Measurements from ENCODE around the gene DCLK3.

The DCLK3 gene

DNA sequence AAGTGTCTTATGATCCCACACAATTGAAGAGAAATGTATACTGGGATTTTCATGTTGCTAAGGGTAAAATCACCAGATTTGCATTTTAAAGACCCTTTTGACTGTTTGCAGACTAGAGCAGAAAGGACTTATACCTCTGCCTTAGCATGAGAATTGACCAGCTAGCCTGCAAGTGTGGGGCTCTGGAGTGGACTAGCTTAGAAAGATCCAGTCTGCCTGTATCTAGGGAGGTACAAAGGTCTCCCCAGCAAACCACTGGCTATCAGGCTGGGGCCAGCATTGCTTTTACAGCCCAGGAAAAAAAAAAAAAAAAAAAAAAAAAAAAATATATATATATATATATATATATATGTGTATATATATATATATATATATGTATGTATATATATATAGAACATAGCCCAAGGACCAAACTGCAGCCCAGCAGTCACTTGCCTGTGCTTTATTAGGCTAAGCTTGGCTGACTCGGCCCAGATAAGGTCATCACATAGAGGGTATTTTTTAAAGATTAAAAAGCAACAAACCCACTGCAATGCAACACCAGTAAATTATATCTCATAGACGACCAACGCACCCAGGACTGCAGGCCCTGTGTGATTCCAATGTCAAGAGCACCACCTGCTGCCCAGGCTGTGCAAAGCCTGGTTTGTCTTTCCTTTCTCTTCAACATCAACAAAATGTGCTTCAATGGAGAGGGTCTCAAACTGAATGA, 63.7 kb downstream of the DCLK3 start:
- Histone ChIP-seq H3K4me3 (ENCODE audit: low read depth, low read length) (no peak overlapping the region), H3K27me3 (replicated peaks) (no peaks in the 10 kb centered on the region), H3K27ac (no peak overlapping the region), H3K36me3 (replicated peaks) (no peaks in the 10 kb centered on the region)
- in situ Hi-C loops (cut with HindIII; ENCODE audit: low pct_ligation_motif_present, low sequenced_read_pairs), result no loop called here
- peak; percentile 84 for DNase-seq
- TF ChIP-seq CTCF (IDR thresholded peaks at IDR 0.05; ENCODE audit: low read depth, low read length, missing control alignments), result peak; percentile 94

DNA sequence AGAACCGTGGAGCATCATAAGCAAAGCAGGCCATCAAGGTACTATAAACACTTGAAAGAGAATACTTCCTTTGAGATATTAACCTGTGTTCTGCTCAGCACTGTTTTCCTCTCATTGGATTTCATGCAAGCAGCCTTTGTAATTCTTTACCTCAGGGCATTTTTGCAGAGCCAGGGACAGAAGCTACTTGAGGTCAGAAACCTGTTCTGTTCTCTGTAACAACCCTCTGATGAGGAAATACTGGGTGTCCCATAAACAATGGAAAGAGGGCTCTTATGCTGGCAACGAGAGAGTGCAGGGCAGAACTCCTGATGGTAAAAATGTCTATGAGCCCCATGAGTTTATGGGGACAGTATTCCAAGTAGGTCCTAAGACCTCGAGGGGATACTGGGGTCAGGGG, 66.0 kb downstream of the DCLK3 start:
- DNase-seq, result no peak
- no peaks in the 10 kb centered on the region for H3K27me3 ChIP-seq (replicated peaks)
- in situ Hi-C loops (cut with HindIII; ENCODE audit: low pct_ligation_motif_present, low sequenced_read_pairs), result no loop called here
- no peak overlapping the region for H3K4me3 ChIP-seq (ENCODE audit: low read depth, low read length)
- TF ChIP-seq CTCF (IDR thresholded peaks at IDR 0.05; ENCODE audit: low read depth, low read length, missing control alignments), result no peak
- H3K27ac ChIP-seq, result no peak overlapping the region
- H3K36me3 ChIP-seq (replicated peaks), result no peaks in the 10 kb centered on the region

- no peak for DNase-seq
Observed at GRCh38 chr3:36697229-36698001, 66.9 kb downstream of the DCLK3 start.

DNA sequence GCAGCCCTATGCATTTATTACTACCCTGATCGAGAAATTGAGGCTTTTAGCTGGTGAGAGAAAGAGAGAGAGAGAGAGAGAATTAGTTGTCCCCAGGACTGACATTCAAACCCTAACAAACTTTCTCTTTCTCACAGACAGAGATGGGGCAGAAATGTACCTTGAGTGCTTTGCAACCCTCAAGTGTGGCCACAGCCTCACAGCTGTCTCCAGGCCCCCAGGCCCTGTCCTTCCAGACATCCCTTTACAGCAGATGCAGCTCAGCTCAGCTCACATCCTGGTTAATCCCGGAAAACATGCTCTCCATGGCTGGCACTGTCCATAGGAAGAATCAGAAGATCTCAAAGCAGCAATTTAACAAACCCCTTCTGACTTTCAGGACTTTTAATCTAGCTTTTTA, 67.6 kb downstream of the DCLK3 start:
- no peak for TF ChIP-seq CTCF (IDR thresholded peaks at IDR 0.05; ENCODE audit: low read depth, low read length, missing control alignments)
- H3K4me3 ChIP-seq (ENCODE audit: low read depth, low read length), result no peak overlapping the region
- no peaks in the 10 kb centered on the region for H3K27me3 ChIP-seq (replicated peaks)
- no peak for DNase-seq
- no peak overlapping the region for H3K27ac ChIP-seq
- H3K36me3 ChIP-seq (replicated peaks), result no peaks in the 10 kb centered on the region
- in situ Hi-C loops (cut with HindIII; ENCODE audit: low pct_ligation_motif_present, low sequenced_read_pairs), result no loop called here

More at GRCh38 chr3:36697229-36698001, 66.9 kb downstream of the DCLK3 start:
- Histone ChIP-seq H3K27ac (no peak overlapping the region), H3K4me3 (ENCODE audit: low read depth, low read length) (no peak overlapping the region), H3K36me3 (replicated peaks) (no peaks in the 10 kb centered on the region), H3K27me3 (replicated peaks) (no peaks in the 10 kb centered on the region)
- TF ChIP-seq CTCF (IDR thresholded peaks at IDR 0.05; ENCODE audit: low read depth, low read length, missing control alignments), result peak; percentile 50
- in situ Hi-C loops (cut with HindIII; ENCODE audit: low pct_ligation_motif_present, low sequenced_read_pairs), result no loop called here

DNA sequence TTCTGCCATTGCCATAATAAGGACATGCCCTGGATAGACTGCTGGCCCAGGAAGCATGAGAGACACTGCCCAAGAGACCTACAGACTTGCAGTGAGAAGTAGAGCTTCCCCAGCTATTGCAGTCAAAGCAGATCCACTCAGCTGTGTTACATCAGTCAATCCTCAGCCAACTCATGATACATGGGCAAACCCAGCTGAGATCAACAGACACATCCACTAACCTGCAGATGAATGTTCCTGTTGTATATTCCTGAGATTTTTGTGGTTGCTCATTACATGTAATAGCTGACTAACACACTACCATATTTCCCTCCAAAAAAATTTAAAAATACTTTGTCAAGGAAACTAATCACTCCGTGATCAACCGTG, 68.6 kb downstream of the DCLK3 start:
- Histone ChIP-seq H3K27ac (no peak overlapping the region), H3K36me3 (replicated peaks) (no peaks in the 10 kb centered on the region), H3K27me3 (replicated peaks) (no peaks in the 10 kb centered on the region), H3K4me3 (ENCODE audit: low read depth, low read length) (no peak overlapping the region)
- DNase-seq, result peak; percentile 69
- in situ Hi-C loops (cut with HindIII; ENCODE audit: low pct_ligation_motif_present, low sequenced_read_pairs), result no loop called here
- TF ChIP-seq CTCF (IDR thresholded peaks at IDR 0.05; ENCODE audit: low read depth, low read length, missing control alignments), result no peak
